ENCODE results near the gene MSH3. TPM values are rescaled to one million over a fixed set of nuclear protein-coding genes. Genes with fewer than 3 reads are reported as not detected.
"Not testable (repeated sequence)": the region's sequence is repeated elsewhere in the genome, so short reads cannot be mapped to it uniquely, and the experiment has no call there.

The MSH3 gene
- total RNA-seq, 2 experiments from 2014 or later: 21.7 to 22.4 TPM

- CTCF ChIA-PET: no interaction called here
- POLR2A ChIA-PET: no interaction called here
Measured at GRCh38 chr5:80780761-80781285, 126.4 kb downstream of the MSH3 start.

GRCh38 chr5:80781356-80781755, 126.9 kb downstream of the MSH3 start:
- POLR2A ChIA-PET: no interaction called here
- CTCF ChIA-PET: no interaction called here

GRCh38 chr5:80782626-80783025, 128.2 kb downstream of the MSH3 start:
- CTCF ChIA-PET: no interaction called here
- POLR2A ChIA-PET: no interaction called here

- CTCF ChIA-PET, POLR2A ChIA-PET: not testable (repeated sequence)
Measured at GRCh38 chr5:80783751-80784150, 129.3 kb downstream of the MSH3 start.

- ChIA-PET POLR2A (no interaction called here), CTCF (no interaction called here)
Measured at GRCh38 chr5:80784451-80784850, 130.0 kb downstream of the MSH3 start.

- POLR2A ChIA-PET, CTCF ChIA-PET: not testable (repeated sequence)
Measured at GRCh38 chr5:80789319-80790016, 135.0 kb downstream of the MSH3 start.

- POLR2A ChIA-PET: no interaction called here
- CTCF ChIA-PET: no interaction called here
Measured at GRCh38 chr5:80790698-80791097, 136.2 kb downstream of the MSH3 start.

- POLR2A ChIA-PET: no interaction called here
- CTCF ChIA-PET: no interaction called here
Measured at GRCh38 chr5:80793354-80793753, 138.9 kb downstream of the MSH3 start.

- CTCF ChIA-PET: no interaction called here
- POLR2A ChIA-PET: no interaction called here
Measured at GRCh38 chr5:80796846-80797245, 142.4 kb downstream of the MSH3 start.

GRCh38 chr5:80797428-80798024, 143.1 kb downstream of the MSH3 start:
- POLR2A ChIA-PET: no interaction called here
- CTCF ChIA-PET: no interaction called here

GRCh38 chr5:80798166-80798565, 143.7 kb downstream of the MSH3 start:
- POLR2A ChIA-PET: no interaction called here
- CTCF ChIA-PET: no interaction called here

- ChIA-PET CTCF (no interaction called here), POLR2A (no interaction called here)
Measured at GRCh38 chr5:80798633-80799032, 144.2 kb downstream of the MSH3 start.

- ChIA-PET CTCF (no interaction called here), POLR2A (no interaction called here)
Measured at GRCh38 chr5:80799041-80799440, 144.6 kb downstream of the MSH3 start.

- ChIA-PET POLR2A (no interaction called here), CTCF (no interaction called here)
Measured at GRCh38 chr5:80799573-80799972, 145.1 kb downstream of the MSH3 start.

GRCh38 chr5:80804332-80804731, 149.9 kb downstream of the MSH3 start:
- ChIA-PET POLR2A (no interaction called here), CTCF (no interaction called here)

GRCh38 chr5:80805038-80805437, 150.6 kb downstream of the MSH3 start:
- CTCF ChIA-PET: no interaction called here

GRCh38 chr5:80806929-80807328, 152.5 kb downstream of the MSH3 start:
- ChIA-PET POLR2A (no interaction called here), CTCF (no interaction called here)

More at GRCh38 chr5:80805038-80805437, 150.6 kb downstream of the MSH3 start:
- POLR2A ChIA-PET: no interaction called here

GRCh38 chr5:80809451-80809850, 155.0 kb downstream of the MSH3 start:
- ChIA-PET CTCF (no interaction called here), POLR2A (interaction anchor here (0.5 kb wide), 1 partner anchor 186 kb away, joined by 4 read pairs; no protein-coding TSS in a partner anchor)

- CTCF ChIA-PET: no interaction called here
- POLR2A ChIA-PET: no interaction called here
Measured at GRCh38 chr5:80810425-80810824, 156.0 kb downstream of the MSH3 start.

- ChIA-PET CTCF (no interaction called here), POLR2A (no interaction called here)
Measured at GRCh38 chr5:80816590-80816989, 162.1 kb downstream of the MSH3 start.

- CTCF ChIA-PET: no interaction called here
- POLR2A ChIA-PET: no interaction called here
Measured at GRCh38 chr5:80820685-80821084, 166.2 kb downstream of the MSH3 start.

- CTCF ChIA-PET: no interaction called here
- POLR2A ChIA-PET: no interaction called here
Measured at GRCh38 chr5:80822640-80823039, 168.2 kb downstream of the MSH3 start.
